GM21825 (cell line): ENCODE results near the gene TMEM238L.
"Not testable (repeated sequence)": the region's sequence is repeated elsewhere in the genome, so short reads cannot be mapped to it uniquely, and the experiment has no call there.

Experiments
- ATAC-seq: cut with Tn5 transposase; IDR thresholded peaks from one replicate; pipeline ENCODE4 v1.9.1; 2021; ENCODE audit warnings: mild to moderate bottlenecking, moderate library complexity; ENCODE audit not compliant: unreplicated experiment

TMEM238L gene, protein sequence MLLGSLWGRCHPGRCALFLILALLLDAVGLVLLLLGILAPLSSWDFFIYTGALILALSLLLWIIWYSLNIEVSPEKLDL

GRCh38 chr17:10803830-10804475 is at the start of gene TMEM238L:
TMEM238L (minus strand) TSS chr17:10804099; CDS start chr17:10803963, 136 bp downstream.
- no peak for ATAC-seq

- not testable (repeated sequence) for ATAC-seq
These were observed 42.7 kb upstream of the TMEM238L start for GRCh38 chr17:10846636-10847035.

DNA sequence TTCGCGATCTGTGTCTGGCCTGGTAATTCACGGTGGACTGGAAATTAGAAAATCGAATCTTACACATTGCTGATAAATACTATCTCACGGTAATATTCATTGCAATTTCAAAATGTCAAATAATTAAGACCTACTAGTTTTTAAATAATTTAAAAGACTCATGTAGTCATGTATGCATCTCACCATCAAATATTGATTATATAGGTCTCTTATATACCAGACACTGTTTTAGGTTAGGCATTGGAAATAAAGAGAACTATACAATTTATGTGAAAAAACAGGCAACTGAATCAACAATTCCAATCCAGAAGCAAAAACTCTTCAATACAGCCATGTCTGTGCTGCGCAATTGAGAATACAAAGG is 41.5 kb upstream of the TMEM238L start:
- no peak for ATAC-seq

GRCh38 chr17:10844621-10845387 is 40.9 kb upstream of the TMEM238L start:
- ATAC-seq: peak; percentile 60

GRCh38 chr17:10843811-10844210 is 39.9 kb upstream of the TMEM238L start:
- no peak for ATAC-seq

DNA sequence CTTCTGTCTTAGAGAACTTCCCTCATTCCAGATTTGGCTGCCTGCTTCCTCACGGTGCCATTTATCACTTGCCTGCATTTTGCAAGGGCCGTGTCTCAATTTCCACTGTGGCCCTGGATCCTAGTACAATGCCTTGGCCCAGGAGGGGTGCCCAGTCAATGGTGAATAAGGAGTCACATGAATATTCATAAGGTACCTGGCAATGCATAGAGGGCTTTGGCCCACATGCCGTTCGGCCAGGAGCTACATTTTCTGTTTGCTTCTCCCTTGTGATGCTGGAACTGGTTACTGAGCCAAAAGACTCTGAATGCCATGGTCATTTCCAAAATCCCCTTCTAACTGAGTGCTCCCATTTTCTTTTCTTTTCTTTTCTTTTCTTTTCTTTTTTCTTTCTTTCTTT is 38.8 kb upstream of the TMEM238L start:
- ATAC-seq: no peak

- ATAC-seq: no peak
These were observed 34.8 kb upstream of the TMEM238L start for GRCh38 chr17:10838682-10839081.

- no peak for ATAC-seq
These were observed 34.0 kb upstream of the TMEM238L start, which contains the start of gene PIRT for GRCh38 chr17:10837921-10838320. PIRT (minus strand) TSS chr17:10838087; CDS start chr17:10825645, 12,442 bp downstream.

DNA sequence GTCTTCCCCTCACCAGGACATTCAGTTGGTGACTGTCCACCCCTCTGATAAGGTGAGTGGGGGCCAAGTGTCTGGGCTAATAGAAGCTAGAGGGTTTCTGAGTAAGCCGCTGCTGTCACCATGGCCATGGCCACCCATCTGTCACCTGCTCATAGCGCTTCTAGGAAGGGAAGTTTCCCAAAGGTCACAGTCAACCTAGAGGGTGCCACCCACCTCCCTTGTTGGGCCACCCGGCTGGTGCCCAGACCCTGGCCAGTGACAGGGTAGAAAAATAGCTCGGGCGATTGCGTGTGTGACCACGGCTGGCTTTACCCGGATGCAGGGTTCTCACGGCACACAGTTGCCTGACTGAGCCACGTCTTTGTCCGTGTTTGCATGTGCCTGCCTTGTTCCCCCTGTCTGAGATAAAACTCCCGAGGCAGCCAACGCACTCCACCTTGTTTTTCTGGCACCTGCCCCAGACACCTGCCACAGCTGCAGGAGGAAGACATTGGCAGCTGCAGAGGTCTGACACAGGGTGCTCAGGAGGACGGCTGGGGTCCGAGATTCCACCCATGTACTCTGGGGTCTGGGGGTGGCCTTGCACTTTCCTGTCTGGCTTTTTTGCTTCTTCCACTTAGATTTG is 33.2 kb upstream of the TMEM238L start:
- no peak for ATAC-seq

- no peak for ATAC-seq
These were observed 32.2 kb upstream of the TMEM238L start for GRCh38 chr17:10836145-10836544.

DNA sequence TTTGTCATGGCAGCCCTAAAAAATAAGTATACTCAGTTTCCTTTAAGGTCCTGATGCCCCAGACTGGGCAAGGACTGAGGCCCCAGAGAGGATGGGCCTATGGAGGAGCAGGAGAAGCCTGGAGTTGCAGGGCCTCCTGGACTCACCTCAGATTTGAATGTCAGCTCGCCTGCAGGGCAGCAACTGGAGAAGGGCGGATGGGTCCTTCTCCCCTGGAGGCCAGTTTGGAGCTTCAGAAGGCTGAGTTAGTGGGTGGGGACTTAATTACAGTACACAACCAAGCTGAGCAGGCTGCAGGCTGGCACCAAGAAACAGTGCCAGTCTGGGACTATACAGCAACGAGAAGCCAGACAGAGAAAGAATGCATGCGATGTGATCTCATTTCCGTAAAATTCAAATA is 27.8 kb upstream of the TMEM238L start:
- no peak for ATAC-seq

DNA sequence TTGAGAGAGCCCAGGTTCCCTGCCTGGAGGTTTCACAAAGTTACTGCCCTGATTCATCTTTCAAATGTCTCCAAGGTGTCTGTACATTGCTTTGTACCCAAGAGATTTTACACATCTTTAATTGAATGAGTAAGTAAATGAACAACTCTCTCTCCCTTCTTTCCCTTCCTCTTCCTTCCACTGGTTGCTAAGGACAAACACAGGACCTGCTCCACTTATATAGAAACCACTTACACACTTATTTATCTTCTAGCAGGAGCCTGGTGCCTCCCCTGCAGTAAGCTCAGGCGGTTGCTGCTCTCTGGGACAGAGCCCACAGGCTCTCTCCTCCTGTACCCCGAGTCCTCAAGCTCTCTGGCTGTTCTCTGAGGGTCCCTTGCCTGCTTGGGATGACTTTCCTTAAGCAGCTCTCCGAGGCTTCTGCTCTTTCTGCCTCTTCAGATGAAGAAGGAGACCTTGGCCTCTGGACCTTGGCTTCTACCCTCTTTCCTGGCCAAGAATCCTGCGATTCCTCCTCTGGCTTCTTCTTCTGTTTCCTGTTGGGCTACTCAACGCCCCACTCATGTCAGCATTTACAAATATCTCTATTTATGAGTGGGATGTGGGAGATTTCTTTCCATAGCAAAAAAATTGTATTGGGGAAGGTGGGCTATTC is 24.1 kb upstream of the TMEM238L start:
- no peak for ATAC-seq

DNA sequence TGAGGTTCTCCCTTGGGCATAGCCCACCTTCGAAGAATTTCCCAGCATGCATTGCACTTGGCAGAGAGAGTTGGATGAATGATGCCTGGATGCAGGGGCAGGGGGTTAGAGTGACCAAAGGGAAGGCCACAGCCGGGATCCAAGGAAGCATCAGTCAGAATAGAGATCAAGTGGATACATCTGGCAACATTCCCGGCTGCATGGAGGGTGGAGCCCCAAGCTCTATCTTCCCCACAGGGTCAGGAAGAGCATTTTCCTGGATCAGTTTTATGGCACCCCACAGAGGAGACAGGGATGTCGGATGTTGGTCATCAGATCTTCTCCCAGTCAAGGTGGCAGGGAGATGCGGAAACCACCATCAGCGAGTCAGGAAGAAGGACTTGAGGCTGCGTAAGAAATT is 21.0 kb upstream of the TMEM238L start:
- no peak for ATAC-seq

- no peak for ATAC-seq
These were observed 17.9 kb upstream of the TMEM238L start for GRCh38 chr17:10821770-10822169.

GRCh38 chr17:10821054-10821453 is 17.2 kb upstream of the TMEM238L start:
- ATAC-seq: no peak

GRCh38 chr17:10815319-10815718 is 11.4 kb upstream of the TMEM238L start:
- no peak for ATAC-seq

DNA sequence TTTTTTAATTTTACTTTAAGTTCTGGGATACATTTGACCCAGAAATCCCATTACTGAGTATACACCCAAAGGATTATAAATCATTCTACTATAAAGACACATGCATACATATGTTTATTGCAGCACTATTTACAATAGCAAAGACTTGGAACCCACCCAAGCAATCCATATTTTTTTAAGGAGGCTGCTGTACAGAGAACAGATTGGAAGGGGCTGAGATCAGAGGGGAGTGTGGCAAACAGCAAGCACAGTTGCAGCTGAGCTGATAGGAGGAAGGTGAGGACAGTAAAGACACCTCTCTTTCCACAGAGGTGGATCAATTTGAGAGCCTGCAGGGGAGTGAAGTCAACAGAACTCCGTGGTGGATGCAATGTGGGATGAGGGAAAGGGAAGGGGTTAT is 10.2 kb upstream of the TMEM238L start:
- no peak for ATAC-seq

- no peak for ATAC-seq
These were observed 8.8 kb upstream of the TMEM238L start for GRCh38 chr17:10812674-10813073.

DNA sequence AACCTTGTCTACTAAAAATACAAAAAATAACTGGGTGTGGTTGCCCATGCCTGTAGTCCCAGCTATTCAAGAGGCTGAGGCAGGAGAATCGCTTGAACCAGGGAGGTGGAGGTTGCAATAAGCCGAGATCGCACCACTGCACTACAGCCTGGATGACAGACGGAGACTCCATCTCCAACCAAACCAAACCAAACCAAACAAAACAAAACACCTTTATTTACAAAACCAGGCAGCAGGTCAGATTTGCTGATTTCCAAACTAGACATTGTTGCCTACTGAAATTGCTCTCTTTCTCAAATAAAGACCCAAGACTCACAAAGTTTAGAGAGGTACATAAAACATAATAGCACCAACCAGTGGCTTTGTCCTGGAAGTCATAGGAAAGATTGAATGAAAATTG is 5.7 kb upstream of the TMEM238L start:
- ATAC-seq: no peak

DNA sequence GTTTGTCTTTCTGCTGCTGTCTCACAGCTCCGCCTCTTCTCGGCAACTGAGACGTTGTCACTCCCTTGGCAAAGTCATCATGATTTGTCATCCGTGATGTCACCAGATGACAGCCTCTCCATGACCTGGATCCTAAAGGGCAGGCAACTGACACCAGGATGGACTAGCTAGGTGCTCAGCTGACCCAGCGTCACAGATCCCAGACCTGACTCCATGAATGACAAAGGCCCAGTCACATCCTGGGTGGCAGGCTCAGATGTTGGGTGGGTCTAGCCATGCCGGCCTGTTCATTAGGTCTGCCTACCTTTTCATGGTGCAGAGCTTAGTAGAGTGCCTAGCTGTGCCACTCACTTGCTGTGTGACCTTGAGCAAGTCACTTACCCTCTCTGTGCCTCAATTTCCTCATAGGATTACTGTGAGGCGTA is 3.8 kb upstream of the TMEM238L start:
- ATAC-seq: no peak

GRCh38 chr17:10806545-10807262 is 2.8 kb upstream of the TMEM238L start:
- no peak for ATAC-seq
